ENCODE data around the gene LONRF2.

DNA sequence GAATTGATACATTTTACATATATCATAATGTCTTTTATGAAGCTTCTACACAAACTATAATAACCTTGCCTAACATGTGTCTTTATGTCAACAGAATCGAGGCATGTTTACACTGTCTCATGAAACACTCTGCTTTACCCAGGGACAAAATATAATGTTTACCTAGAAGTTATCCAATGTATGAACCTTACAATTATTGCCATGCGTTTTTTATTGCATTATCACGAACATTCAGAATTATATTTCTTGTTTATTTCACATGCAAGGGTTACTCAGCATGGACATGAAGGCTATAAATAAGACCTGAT lies 19.8 kb downstream of the LONRF2 start:
- TF ChIP-seq EZH2phosphoT487 (IDR thresholded peaks at IDR 0.05; ENCODE audit: borderline replicate concordance, low read length) = no peak
- TF ChIP-seq CTCF (conservative IDR thresholded peaks at IDR 0.05; ENCODE audit: low read depth, low read length) = no peak
- no peak for TF ChIP-seq EZH2 (IDR thresholded peaks at IDR 0.05; ENCODE audit: low read length, unreplicated experiment)
